Measurements from ENCODE around the gene NEU3.
"Not testable (repeated sequence)": the region's sequence is repeated elsewhere in the genome, so short reads cannot be mapped to it uniquely, and the experiment has no call there.

Gene NEU3

DNA sequence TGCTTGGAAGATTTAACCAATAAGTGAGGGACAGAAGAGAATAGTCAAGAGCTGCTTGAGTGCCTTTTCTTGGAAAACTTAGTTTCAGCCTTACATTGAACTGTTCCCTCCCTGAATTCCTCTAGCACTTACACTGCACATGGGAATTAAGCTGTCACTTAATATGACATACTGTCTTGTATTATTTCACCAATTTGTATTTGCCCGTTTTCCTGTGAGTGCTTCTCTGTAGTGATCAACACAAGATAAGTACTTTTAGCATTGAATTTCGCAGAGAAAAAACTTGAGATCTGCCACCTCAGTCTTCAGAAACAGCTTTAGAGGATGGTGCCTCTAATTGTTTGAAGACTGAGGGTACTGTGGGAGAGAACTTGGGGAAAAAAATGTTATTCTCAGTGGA, 36.0 kb upstream of the NEU3 start:
- Histone ChIP-seq H3K27ac (ENCODE audit: poor library complexity, severe bottlenecking) (no peak overlapping the region), H3K4me3 (ENCODE audit: severe bottlenecking) (no peak overlapping the region), H3K4me1 (ENCODE audit: insufficient read depth, poor library complexity, severe bottlenecking) (no peaks in the 10 kb centered on the region), H3K9me3 (ENCODE audit: severe bottlenecking) (no peaks in the 10 kb centered on the region), H3K36me3 (ENCODE audit: low read depth) (peaks cover 63% of the 10 kb centered on the region), H3K27me3 (ENCODE audit: insufficient read depth, poor library complexity, severe bottlenecking) (no peaks in the 10 kb centered on the region)
- TF ChIP-seq, protein P1, sequence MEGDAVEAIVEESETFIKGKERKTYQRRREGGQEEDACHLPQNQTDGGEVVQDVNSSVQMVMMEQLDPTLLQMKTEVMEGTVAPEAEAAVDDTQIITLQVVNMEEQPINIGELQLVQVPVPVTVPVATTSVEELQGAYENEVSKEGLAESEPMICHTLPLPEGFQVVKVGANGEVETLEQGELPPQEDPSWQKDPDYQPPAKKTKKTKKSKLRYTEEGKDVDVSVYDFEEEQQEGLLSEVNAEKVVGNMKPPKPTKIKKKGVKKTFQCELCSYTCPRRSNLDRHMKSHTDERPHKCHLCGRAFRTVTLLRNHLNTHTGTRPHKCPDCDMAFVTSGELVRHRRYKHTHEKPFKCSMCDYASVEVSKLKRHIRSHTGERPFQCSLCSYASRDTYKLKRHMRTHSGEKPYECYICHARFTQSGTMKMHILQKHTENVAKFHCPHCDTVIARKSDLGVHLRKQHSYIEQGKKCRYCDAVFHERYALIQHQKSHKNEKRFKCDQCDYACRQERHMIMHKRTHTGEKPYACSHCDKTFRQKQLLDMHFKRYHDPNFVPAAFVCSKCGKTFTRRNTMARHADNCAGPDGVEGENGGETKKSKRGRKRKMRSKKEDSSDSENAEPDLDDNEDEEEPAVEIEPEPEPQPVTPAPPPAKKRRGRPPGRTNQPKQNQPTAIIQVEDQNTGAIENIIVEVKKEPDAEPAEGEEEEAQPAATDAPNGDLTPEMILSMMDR (IDR thresholded peaks at IDR 0.05; ENCODE audit: poor library complexity, severe bottlenecking), result no peak
- DNase-seq (ENCODE audit: low spot score) (no peak), ATAC-seq (ENCODE audit: low read depth) (no peak)

DNA sequence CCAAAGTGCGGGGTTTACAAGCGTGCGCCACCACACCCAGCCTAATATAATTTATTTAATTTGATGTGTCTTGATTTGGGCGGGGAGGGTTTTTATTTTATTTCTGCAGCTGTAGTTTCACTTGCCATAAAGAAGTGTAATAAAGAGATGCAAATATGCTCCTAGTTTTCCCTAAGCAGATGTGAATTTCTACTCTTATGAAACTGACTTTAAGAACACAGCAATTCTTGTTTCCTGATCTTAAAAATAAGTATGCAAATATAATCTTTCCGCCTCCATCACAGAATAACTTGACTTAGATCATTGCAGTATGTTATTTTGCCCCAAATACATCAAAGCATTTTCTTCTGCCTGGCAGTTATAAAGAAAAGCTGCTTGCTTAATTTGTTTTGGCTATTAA, 35.3 kb upstream of the NEU3 start:
- TF ChIP-seq, protein P1 (IDR thresholded peaks at IDR 0.05; ENCODE audit: poor library complexity, severe bottlenecking), result no peak
- Histone ChIP-seq H3K27ac (ENCODE audit: poor library complexity, severe bottlenecking) (no peak overlapping the region), H3K9me3 (ENCODE audit: severe bottlenecking) (no peaks in the 10 kb centered on the region), H3K27me3 (ENCODE audit: insufficient read depth, poor library complexity, severe bottlenecking) (no peaks in the 10 kb centered on the region), H3K4me1 (ENCODE audit: insufficient read depth, poor library complexity, severe bottlenecking) (no peaks in the 10 kb centered on the region), H3K4me3 (ENCODE audit: severe bottlenecking) (no peak overlapping the region), H3K36me3 (ENCODE audit: low read depth) (peaks cover 70% of the 10 kb centered on the region)
- DNase-seq (ENCODE audit: low spot score) (no peak), ATAC-seq (ENCODE audit: low read depth) (no peak)

DNA sequence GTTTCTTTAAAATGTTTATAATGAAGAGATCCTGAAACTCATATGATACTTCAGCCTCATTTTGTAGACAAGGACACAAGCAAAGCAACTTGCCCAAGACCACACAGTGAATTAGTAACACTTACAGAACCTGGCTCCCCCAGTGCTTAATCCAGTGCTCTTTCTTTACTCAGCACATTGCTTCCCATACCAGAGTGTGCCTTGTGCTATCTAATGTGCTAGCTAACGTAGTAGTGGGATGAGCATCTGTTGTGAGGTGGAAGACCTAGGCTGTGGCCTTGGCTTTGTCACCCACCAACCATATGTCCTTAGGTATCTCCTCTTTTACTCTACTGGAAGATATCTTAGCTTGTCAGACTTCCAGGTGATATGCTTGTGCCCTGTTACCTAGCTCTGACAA, 34.5 kb upstream of the NEU3 start:
- H3K27me3 ChIP-seq (ENCODE audit: insufficient read depth, poor library complexity, severe bottlenecking), result no peaks in the 10 kb centered on the region
- ATAC-seq (ENCODE audit: low read depth), result no peak
- no peaks in the 10 kb centered on the region for H3K9me3 ChIP-seq (ENCODE audit: severe bottlenecking)
- TF ChIP-seq, protein P1 (IDR thresholded peaks at IDR 0.05; ENCODE audit: poor library complexity, severe bottlenecking), result no peak
- no peak overlapping the region for H3K27ac ChIP-seq (ENCODE audit: poor library complexity, severe bottlenecking)
- H3K4me1 ChIP-seq (ENCODE audit: insufficient read depth, poor library complexity, severe bottlenecking), result no peaks in the 10 kb centered on the region
- H3K4me3 ChIP-seq (ENCODE audit: severe bottlenecking), result no peak overlapping the region
- DNase-seq (ENCODE audit: low spot score), result no peak
- peaks cover 76% of the 10 kb centered on the region for H3K36me3 ChIP-seq (ENCODE audit: low read depth)

DNA sequence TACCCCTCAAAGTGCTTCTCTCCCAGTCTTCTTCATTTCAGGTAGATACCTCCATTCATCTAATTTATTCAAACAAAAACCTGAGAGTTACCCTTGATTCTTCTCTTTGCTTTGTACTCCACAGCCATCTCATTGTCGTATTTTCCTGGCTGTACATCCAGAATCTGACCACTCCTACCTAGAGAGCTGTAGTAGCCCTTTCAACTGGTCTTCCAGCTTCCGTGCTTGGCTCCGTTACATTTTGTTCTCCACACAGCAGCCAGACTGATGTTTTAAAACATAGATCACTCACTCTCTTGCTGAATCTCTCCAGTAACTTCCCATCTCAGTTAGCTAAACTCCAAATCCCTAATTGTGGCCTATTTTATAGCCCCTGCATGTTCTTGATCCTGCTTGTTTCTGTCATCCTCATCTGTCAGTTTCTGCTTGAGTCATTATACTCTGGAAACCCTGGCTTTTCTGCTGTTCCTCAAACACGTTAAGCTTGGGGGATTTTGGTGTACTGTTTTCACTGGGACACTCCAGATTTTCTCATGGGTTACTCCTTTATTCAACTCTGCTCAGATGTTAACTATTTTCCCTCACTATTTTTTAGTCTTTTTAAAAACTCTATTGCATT, 32.2 kb upstream of the NEU3 start:
- no peak for ATAC-seq (ENCODE audit: low read depth)
- Histone ChIP-seq H3K27me3 (ENCODE audit: insufficient read depth, poor library complexity, severe bottlenecking) (no peaks in the 10 kb centered on the region), H3K27ac (ENCODE audit: poor library complexity, severe bottlenecking) (no peak overlapping the region), H3K9me3 (ENCODE audit: severe bottlenecking) (no peaks in the 10 kb centered on the region), H3K36me3 (ENCODE audit: low read depth) (peaks cover 83% of the 10 kb centered on the region), H3K4me3 (ENCODE audit: severe bottlenecking) (no peak overlapping the region), H3K4me1 (ENCODE audit: insufficient read depth, poor library complexity, severe bottlenecking) (no peaks in the 10 kb centered on the region)
- no peak for DNase-seq (ENCODE audit: low spot score)
- TF ChIP-seq, protein P1 (IDR thresholded peaks at IDR 0.05; ENCODE audit: poor library complexity, severe bottlenecking), result no peak

DNA sequence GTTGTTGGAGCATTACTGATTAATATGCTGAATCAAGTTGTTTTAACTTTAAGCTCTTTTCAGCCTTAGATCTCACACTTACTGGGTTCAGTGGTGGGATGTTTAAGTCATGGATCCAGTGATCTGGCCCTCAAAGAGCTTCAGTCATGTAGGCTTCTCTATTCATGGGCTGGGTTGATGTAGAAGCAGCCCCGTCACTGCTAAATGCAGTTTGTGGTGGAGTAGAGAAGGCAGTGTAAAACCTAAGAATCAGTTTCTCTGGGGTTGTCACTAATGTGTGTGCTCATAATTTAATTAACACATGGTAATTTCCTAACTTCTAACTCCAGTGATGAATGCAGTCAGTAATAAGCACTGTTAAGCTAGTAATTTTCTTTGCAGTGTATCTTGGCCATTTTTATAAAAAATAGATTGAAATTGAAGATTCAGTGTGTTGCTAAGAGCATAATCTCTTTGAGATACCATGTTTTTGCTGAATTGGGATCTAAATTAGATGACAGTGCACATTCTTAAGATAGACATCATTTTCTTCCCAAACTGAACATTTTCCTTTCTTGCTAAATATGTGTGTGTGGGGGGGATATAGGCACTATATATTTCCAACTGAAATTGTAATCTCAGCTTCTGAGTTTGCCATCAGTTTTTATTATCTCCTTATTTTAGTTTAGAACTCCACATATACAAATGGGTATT, 30.6 kb upstream of the NEU3 start:
- no peak overlapping the region for H3K4me3 ChIP-seq (ENCODE audit: severe bottlenecking)
- TF ChIP-seq, protein P1 (IDR thresholded peaks at IDR 0.05; ENCODE audit: poor library complexity, severe bottlenecking), result no peak
- H3K4me1 ChIP-seq (ENCODE audit: insufficient read depth, poor library complexity, severe bottlenecking), result no peaks in the 10 kb centered on the region
- no peak for DNase-seq (ENCODE audit: low spot score)
- no peaks in the 10 kb centered on the region for H3K9me3 ChIP-seq (ENCODE audit: severe bottlenecking)
- peaks cover 83% of the 10 kb centered on the region for H3K36me3 ChIP-seq (ENCODE audit: low read depth)
- H3K27me3 ChIP-seq (ENCODE audit: insufficient read depth, poor library complexity, severe bottlenecking), result no peaks in the 10 kb centered on the region
- no peak for ATAC-seq (ENCODE audit: low read depth)
- no peak overlapping the region for H3K27ac ChIP-seq (ENCODE audit: poor library complexity, severe bottlenecking)

DNA sequence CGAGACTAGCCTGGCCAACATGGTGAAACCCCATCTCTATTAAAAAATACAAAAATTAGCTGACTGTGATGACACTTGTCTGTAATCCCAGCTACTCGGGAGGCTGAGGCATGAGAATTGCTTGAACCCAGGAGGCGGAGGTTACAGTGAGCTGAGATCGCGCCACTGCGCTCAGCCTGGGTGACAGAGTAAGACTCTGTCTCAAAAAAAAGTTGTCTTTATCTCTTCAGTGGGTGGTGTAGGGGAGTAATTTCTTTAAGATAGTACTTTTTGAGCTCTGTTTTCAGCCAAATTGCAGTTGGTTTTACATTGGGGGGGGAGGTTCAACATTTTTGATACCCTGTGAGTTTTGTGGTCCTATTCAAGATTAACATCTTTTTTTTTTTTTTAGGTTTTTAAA, 28.6 kb upstream of the NEU3 start:
- not testable (repeated sequence) for H3K4me3 ChIP-seq (ENCODE audit: severe bottlenecking); H3K27me3 ChIP-seq (ENCODE audit: insufficient read depth, poor library complexity, severe bottlenecking); ATAC-seq (ENCODE audit: low read depth); H3K9me3 ChIP-seq (ENCODE audit: severe bottlenecking); H3K27ac ChIP-seq (ENCODE audit: poor library complexity, severe bottlenecking); DNase-seq (ENCODE audit: low spot score); H3K4me1 ChIP-seq (ENCODE audit: insufficient read depth, poor library complexity, severe bottlenecking)
- peaks cover 81% of the 10 kb centered on the region for H3K36me3 ChIP-seq (ENCODE audit: low read depth)
